GM19438 (cell line): ENCODE data around the gene GALNT13.

Experiments used
- ATAC-seq: cut with Tn5 transposase; IDR thresholded peaks from one replicate; pipeline ENCODE4 v1.9.1; 2021; ENCODE audit warnings: low read depth; ENCODE audit not compliant: unreplicated experiment

The GALNT13 gene

DNA sequence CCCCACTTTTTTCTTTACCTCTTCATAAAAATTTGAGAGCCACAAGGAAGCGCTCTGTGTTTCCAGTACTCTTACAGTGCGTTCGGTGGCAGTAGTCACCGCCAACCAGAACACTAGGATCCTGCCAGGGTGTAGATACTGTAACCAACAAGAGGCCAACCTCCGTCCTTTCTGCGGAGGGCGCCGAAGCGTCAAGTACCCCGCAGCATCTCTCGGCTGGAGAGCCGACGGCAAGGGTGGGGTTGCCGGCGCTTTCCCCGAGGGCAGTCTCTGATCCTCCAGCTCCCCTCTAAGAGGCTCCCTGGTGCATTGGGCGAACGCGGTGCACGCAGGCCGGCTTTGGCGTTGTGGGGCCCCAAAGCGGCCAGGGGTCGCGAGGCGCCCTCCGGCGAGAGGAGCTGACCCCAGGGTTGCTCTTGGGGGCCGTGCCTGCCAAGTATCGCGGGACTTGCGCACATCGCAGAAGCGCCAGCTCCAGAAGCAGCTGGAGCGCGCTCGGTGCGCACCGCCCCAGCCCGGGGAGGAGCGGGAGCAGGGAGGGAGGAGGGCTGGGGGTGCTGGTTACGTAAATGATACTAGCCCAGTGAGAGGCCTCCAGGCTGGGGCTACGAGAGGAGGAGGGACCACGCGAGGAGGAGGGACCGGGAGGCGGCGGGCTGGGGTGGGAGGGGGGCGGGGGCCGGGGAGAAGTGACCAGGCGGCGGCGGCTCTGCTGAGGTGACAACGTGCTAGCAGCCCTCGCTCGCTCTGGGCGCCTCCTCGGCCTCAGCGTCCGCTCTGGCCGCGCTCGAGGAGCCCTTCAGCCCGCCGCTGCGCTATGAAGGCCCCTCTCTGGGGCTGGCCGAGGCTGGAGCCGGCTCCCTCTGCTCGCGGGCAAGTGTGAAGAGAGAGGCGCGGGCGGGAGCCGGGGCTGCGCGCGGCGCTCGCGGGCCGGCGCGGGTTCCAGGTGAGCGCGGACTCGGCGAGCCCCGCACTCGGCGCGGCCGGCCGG, at the start of gene GALNT13:
Gene GALNT13 (plus strand): TSS at position 692 of the 991 bp plus-strand sequence.
- ATAC-seq: no peak

DNA sequence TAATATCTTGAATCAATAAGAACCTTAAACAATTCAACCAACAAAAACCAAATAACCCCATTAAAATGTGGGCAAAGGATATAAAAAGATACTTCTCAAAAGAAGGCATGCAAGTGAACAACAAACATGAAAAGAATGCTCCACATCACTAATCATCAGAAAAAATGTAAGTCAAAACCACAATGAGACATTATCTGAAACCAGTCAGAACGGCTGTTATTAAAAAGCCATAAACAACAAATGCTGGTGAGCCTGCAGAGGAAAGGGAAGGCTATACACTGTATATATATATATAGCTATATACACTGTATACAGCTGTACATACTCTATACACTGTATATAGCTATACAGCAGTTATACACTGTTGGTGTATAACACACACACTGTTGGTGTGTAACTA, 47.8 kb upstream of the GALNT13 start:
- no peak for ATAC-seq

GRCh38 chr2:153828335-153828734, 43.4 kb upstream of the GALNT13 start:
- ATAC-seq: no peak

DNA sequence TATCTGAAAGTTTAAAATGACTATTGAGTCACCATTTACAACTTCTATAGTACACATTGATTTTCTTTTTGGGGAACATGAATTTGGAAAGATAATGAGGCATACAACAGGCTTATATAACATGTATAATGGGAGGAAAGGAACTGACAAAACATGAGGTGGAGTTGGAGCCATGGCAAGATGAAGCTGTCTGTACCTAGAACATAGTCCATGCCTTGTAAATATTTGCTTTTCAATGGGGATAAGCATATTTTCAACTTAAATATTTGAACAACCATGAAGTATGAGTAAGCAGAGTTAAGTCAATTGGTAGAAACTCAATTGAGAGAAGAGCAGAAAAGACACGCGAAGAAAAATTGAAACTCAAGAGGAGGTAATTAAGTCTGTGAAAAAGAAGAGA, 37.1 kb upstream of the GALNT13 start:
- ATAC-seq: no peak

DNA sequence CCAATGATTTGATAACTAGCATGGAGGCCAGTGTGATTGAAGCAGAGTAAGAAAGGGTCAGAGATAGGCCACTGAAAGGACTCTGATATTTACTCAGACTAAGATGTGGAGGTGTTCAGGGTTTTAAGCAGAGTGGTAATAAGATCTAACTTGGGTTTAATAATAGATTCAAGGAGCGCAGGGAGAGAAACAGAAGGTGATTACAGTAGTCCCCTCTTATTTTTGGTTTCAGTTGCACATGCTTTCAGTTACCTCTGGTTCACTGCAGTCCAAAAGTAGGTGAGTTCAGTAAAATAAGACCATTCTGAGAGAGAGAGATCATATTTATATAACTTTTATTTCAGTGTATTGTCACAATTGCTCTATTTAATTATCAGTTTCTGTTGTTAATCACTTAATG, 13.5 kb upstream of the GALNT13 start:
- no peak for ATAC-seq

GRCh38 chr2:153864022-153864421, 7.7 kb upstream of the GALNT13 start:
- ATAC-seq: no peak

GRCh38 chr2:153866595-153866994, 5.1 kb upstream of the GALNT13 start:
- ATAC-seq: no peak

DNA sequence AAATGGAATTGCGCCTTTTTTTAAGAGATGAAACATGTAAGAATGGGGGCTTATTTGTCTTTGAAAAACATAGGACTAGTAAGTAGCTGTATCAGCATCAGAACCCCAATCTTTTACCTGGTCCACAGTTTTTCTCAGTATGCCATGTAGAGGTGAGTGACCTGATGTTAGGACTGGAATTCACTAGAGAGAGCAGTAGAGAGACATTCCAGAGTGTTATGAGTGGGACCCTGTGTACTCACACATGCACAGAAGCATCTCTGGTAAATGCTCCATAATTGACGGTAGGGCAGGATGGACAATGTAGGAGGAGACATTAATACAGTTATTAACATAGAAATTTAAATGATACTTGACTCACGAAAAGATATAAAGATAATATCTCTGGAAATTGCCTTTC, 1.4 kb upstream of the GALNT13 start:
- no peak for ATAC-seq

- ATAC-seq: no peak
Observed at GRCh38 chr2:153872311-153873051, 759 bp downstream of the GALNT13 start.

GRCh38 chr2:153873052-153874048, 1.6 kb downstream of the GALNT13 start:
- no peak for ATAC-seq

GRCh38 chr2:153875801-153876466, 4.2 kb downstream of the GALNT13 start:
- no peak for ATAC-seq

DNA sequence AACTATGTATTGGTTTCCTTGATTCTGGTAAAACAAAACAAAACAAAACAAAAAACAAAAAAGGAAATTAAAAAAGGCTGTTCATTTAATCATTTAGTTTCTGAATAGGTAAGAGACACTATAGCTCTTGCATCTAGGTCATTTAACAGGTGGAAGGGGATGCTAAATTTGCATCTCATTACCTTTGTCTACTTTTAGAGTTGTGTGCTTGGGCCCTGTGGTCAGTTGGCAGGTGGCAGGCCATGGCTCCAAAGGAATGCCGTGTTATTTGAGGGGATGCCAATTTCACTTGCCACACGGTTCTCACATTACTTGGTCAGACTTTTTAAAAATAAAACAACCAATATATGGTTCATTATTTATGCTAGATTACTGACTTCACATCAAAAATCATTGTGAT, 9.2 kb downstream of the GALNT13 start:
- no peak for ATAC-seq

DNA sequence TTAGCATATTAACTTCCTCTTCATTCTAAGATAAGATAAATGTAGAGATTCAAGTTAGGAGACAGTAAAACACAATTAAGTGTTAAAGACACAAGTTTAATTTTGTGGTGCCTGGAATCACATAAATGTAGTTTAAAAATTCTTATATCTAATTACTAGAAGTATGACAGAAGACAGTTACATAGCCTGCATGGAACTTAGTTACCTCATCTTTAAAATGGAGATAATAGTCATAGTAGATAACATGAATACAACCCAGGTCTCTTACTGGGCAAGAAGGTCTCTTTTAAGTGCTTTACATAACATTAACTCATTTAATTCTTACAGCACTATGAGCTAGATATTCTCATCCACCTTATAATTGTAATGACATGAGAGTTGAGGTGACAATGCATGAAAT, 15.1 kb downstream of the GALNT13 start:
- ATAC-seq: no peak

DNA sequence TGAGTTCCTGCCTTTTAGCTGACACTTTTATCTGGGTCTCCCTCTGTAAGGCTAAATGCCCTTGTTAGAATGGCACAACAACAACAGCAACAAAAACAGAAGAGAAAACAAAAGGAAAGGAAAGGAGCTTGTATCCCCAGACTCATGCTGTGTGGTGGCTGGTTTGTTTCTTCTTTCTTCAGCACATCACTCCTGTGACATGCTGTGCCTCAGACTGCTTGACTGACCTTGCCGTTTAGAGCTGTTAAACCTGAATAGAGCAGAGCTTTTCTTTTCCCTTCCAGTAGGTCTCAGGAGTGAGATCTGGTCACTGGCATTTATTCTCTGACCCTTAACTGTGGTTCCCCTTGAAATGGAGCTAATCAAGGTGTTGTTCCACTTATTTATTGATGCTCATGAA, 18.9 kb downstream of the GALNT13 start:
- no peak for ATAC-seq

- no peak for ATAC-seq
Observed at GRCh38 chr2:153891051-153891450, 19.3 kb downstream of the GALNT13 start.

DNA sequence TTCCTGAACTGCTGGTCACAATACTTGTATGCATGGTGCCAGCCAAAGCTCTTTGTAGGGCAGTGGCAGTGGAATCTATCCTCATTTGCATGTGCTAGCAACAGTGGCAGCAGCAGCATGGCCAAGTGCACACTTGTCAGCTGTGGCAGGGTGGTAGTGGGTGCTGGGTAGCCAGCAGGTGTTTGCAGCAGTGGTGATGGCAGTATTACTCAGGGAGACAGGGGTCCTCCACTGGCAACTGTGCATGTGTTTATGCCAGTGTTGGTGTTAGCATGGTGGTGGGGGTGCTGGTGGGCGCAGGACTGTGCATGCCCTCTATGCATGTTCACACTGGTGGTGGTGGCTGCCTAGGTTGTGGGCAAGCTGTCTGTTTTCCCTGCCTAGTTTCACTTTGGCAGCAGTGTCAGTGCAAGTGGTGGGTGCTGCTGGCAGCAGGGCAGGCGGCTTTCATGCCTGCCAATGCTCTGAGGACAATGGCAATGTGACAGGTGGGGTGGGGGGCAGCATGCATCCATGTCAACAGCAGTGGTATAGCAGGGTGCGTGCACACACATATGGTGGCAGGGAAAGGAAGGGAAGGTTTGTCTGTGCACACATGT, 41.2 kb downstream of the GALNT13 start:
- ATAC-seq: no peak

DNA sequence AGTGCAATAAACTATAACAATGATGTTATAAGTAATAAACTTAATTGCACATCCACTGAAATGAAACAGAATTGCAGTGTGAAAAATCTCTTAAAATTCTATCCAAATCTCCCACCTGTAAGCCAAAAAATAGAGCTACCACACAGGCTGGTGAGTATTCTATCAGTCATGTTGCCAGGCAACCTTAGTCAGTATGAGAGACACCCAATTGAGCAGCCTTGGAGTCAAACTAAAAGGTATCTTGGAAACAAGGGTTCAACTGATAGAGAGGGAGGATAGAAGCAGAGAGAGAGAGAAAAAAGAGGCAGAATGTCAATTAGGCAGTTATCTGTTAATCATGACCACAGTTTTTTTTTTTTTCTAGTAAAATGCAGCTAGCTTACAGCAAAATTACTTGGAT, 45.8 kb downstream of the GALNT13 start:
- ATAC-seq: no peak

DNA sequence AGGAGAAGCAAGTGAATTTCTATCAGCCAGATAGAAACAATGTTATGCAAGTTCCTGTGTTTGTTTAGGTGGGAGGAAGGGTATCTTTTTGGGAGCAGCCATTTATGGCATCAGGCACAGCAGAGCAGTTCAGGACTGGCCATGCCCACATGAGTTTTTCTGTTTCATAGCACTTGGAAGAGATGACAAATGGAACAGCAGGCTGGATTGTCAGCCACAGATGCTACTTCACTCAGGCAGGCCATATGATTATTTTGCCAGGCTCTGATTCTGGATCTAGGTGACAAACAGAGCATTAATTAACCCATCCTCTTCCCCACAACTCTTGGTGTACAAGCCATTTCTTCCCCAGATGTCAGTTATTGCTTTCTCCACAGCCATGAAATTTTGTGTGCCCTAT, 63.8 kb downstream of the GALNT13 start:
- no peak for ATAC-seq

DNA sequence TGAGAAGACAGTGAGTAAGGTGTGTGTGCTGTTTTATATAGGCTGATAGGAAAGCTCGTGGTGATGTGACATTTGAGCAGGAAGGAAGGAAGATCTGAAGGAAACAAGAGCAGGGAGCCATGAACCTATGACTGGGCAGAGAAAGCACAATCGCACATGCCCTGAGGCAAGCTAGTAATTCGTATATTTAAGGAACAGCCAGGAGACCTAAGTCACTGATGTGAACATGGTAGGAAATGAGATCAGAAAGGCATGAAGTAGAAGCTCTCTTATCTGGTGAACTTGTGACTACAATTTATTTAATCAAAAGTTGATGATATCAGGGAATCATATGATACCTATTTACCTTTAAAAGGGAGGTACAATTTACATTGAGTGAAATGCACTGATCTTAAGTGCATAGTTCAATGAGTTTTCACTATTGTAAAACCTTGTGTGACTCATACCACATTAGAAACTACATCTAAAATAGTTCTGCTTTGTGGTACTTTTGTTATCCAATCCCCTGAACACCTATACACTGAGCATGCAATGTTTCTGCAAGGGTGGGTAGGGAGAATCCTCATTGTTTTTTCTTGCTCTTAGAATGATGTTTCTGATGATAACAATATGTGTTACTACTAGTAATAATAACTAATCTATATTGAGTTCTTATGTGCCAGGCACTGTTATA, 67.5 kb downstream of the GALNT13 start:
- no peak for ATAC-seq
